AG04450 (cell line): ENCODE measurements around the gene RETREG3. TPM values are rescaled to one million over a fixed set of nuclear protein-coding genes. Genes with fewer than 3 reads are reported as not detected.

Source experiments
- CTCF ChIA-PET: fragments of 300-600, 350-600 bp; formaldehyde crosslinking; extraction: SDS; loops from one replicate; lab custom pipeline; 2022; ENCODE audit warnings: antibody characterized with exemption, inconsistent platforms; lab: Charles Lee
- POLR2A ChIA-PET: fragments of 350-600 bp; formaldehyde crosslinking; extraction: SDS; loops from one replicate; lab custom pipeline; 2021; ENCODE audit warnings: antibody characterized with exemption, inconsistent platforms; lab: Yijun Ruan, JAX
- DNase-seq: peaks from one replicate; pipeline ENCODE4 v3.0.0-alpha.2; 2011; ENCODE audit warnings: low read depth, low spot score
- H3K27ac ChIP-seq: one replicate; pipeline ENCODE4 v1.5.1; 2012; ENCODE audit warnings: low read depth, low read length, control low read depth
- H3K27me3 ChIP-seq: one replicate; pipeline ENCODE4 v1.6.0; 2012; ENCODE audit warnings: low read length; ENCODE audit not compliant: control insufficient read depth, insufficient read depth
- H3K4me3 ChIP-seq: 2 replicates; pipeline ENCODE4 v1.5.1; 2011; ENCODE audit warnings: mild to moderate bottlenecking, low read depth, low read length, control low read depth
- H3K9me3 ChIP-seq: 2 replicates; pipeline ENCODE4 v1.5.1; 2012; ENCODE audit warnings: low read length; ENCODE audit not compliant: control insufficient read depth, insufficient read depth
- CTCF ChIP-seq: IDR thresholded peaks from 2 replicates; pipeline ENCODE4 v1.5.1; 2011; ENCODE audit warnings: low read depth, low read length, control low read depth, inconsistent platforms
- polyA plus RNA-seq: library from polyadenylated mRNA; depleted of rRNA; stranded (reverse); fragments of >200 nt; gene quantifications from 2 replicates; pipeline ENCODE4 v1.2.3, GENCODE V29; 2011

The RETREG3 gene
- polyA plus RNA-seq, 1 experiment, result 27.5 TPM

DNA sequence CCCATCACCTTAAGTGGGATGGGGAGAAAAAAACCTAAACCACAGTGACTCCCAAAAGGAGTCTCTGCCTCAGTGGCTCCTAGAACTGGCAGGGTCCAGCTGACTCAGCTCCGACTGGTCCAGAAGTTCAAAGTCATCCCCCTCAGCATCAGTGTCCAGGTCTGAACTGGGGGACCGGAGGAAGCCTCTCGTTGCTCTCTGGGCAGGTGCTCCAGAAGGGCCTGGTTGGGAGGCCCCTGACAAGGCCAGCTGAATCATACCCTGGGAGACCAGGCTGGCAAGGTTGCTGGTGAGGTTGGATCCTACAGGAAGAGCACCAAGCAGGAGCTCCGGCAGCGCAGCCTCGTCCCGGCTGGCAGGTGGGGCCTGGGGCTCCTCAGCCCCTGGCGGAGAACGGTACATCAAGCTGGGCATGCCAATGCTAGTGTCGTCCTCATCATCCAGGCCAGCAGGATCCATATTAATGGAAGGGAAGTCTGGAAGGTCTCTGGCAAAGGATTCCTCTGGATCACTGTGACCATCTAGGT is 27.4 kb downstream of the RETREG3 start:
- POLR2A ChIA-PET, result interaction anchor here (0.6 kb wide), 1 partner anchor 202 kb away, joined by 3 read pairs; no protein-coding TSS in a partner anchor
- Histone ChIP-seq H3K27me3 (no peaks in the 10 kb centered on the region), H3K4me3 (no peak overlapping the region), H3K27ac (no peak overlapping the region), H3K9me3 (no peaks in the 10 kb centered on the region)
- no peak for TF ChIP-seq CTCF
- CTCF ChIA-PET, result interaction anchor here (0.9 kb wide), 1 partner anchor 102 kb away, joined by 3 read pairs; no protein-coding TSS in a partner anchor
- DNase-seq, result no peak

DNA sequence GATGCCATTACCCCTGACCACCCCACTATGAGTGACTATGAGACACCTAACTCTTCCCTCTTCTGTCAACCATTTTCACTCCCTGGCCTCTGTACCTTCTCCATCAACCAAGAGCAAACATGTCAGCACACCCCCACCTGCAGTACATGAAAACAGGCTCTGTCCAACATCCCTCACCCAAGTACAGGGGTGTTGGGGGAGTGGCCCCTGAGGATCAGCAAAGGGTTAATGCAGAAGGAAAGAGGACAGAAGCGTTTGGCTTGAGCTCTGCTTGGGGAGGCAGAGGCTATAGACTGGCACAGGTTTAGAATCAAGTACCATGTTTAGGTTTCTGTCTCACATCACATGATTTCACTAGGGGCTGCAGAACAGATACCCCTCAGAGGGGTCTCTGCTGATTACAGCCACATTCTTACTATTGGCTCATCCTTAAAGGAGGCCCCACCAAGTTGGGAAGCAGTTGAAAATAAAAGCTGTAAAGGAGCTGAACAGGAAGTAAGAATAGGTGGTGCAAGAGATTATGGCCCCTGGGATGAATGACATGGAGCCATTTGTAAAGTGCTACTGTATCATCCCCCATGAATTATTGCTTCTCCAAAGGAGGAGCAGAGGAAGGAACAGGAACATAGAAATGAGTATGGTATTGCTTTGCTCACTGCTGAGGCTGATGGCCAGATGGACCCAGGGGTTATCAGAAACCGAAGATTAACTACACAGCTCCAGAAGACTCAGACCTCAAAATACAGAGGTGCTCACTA is 29.2 kb downstream of the RETREG3 start:
- no peaks in the 10 kb centered on the region for H3K9me3 ChIP-seq
- H3K27ac ChIP-seq, result no peak overlapping the region
- H3K4me3 ChIP-seq, result no peak overlapping the region
- no peak for TF ChIP-seq CTCF
- no peak for DNase-seq
- ChIA-PET CTCF (interaction anchor here (0.8 to 2.7 kb wide), 2 partner anchors 9 to 98 kb away, joined by 3 to 30 read pairs; partner anchors contain the start of gene PLEKHH3), POLR2A (no interaction called here)
- no peaks in the 10 kb centered on the region for H3K27me3 ChIP-seq

DNA sequence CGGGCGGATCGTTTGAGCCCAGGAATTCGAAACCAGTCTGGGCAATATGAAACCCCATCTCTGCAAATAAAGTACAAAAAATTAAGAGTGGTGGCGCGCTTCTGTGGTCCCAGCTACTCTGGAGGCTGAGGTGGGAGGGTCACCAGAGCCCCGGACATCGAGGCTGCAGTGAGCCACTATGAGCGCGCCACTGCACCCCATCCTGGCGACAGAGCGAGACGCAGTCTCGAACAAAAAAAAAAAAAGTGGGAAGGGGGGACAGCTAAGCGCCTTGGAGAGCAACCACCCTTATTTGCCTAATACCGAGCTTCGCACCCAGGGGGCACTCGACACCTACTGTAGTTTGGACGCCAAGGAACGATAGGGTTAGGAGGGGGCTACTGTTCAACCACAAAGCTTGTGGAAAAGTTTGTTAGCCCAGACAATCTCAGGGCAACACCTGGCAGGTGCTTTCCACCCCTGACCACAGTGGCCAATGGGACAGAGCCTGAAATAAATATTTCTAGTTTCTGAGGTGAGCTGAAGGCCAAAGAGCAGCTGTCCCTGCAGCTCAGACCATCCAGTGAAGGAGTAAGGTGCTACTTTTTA is 30.8 kb downstream of the RETREG3 start:
- H3K27ac ChIP-seq, result peak overlapping the region; percentile 2
- DNase-seq, result no peak
- POLR2A ChIA-PET, result interaction anchor here (0.5 to 2.4 kb wide), 11 partner anchors 11 to 246 kb away, joined by 3 to 7 read pairs (median 3); partner anchors contain the start of genes BECN1, PLEKHH3 and VPS25

DNA sequence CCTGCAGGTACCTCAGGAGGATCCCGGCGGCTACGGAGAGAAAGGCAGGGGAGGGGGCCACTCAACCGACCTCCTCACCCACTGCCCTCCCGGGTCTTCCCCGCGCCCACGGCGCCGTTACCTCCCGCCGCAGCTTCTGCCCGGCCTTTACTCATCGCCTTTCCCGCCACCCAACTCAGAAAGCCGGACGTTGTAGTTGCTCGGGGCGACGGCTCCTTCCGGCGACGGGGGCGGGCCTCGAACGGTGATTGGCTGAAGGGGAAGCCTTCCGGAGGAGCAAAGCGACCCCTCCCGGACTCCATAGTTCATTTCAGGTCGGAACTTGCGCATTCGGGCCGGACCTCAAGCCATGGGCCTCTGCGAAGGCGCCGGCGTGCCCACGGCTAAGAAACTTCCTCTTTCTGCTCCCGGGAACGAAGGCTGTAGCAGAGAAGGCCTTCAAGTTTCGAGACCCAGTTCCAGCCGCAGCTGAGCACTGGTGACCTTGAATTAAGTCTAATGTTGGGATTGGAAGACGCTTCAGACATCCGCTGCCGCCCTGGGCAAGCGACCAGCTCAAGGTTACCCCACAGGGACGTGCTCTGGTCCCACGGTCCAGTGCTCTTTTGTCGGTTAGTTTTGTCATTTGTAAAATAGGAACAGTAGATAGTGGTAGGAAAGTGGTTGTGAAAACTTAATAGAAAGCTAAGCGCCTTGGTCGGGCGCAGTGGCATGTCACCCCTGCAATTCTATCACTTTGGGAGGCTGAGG is 31.5 kb downstream of the RETREG3 start, which contains the start of gene PSMC3IP:
Gene PSMC3IP (minus strand): TSS at position 198 of the 750 bp plus-strand sequence. CDS start 43 bp downstream, at position 155.
- POLR2A ChIA-PET, result interaction anchor here (0.6 to 2.4 kb wide), 11 partner anchors 10 to 736 kb away, joined by 3 to 7 read pairs (median 4); partner anchors contain the start of genes BECN1, PLEKHH3 and VPS25

More for the DNA sequence above, 30.8 kb downstream of the RETREG3 start:
- no peaks in the 10 kb centered on the region for H3K9me3 ChIP-seq
- no peaks in the 10 kb centered on the region for H3K27me3 ChIP-seq
- peak overlapping the region; percentile 90 for H3K4me3 ChIP-seq
- TF ChIP-seq CTCF, result peak; percentile 84
- CTCF ChIA-PET, result interaction anchor here (0.5 to 2.7 kb wide), 41 partner anchors 9 to 614 kb away, joined by 3 to 30 read pairs (median 4); partner anchors contain the start of genes CCR10, COASY, PLEKHH3 and VPS25

More for the DNA sequence above, 31.5 kb downstream of the RETREG3 start, which contains the start of gene PSMC3IP:
- peak; percentile 78 for DNase-seq
- Histone ChIP-seq H3K27me3 (no peaks in the 10 kb centered on the region), H3K27ac (peak within 1 kb of the TSS; percentile 73), H3K9me3 (no peaks in the 10 kb centered on the region), H3K4me3 (peak within 1 kb of the TSS; percentile 90)
- CTCF ChIA-PET, result interaction anchor here (0.5 to 2.7 kb wide), 31 partner anchors 9 to 420 kb away, joined by 3 to 30 read pairs (median 4); partner anchors contain the start of genes CCR10, COASY, PLEKHH3 and WNK4
- TF ChIP-seq CTCF, result peak; percentile 46
